HG03520 (cell line): ENCODE results near the gene SMCO3.
A peak's percentile ranks its signal among the peaks of the same experiment; 100 is the strongest.
"Not testable (repeated sequence)": the region's sequence is repeated elsewhere in the genome, so short reads cannot be mapped to it uniquely, and the experiment has no call there.

Source experiments
- ATAC-seq: cut with Tn5 transposase; IDR thresholded peaks from one replicate; pipeline ENCODE4 v1.9.1; 2021; ENCODE audit warnings: mild to moderate bottlenecking, moderate library complexity; ENCODE audit not compliant: unreplicated experiment

The SMCO3 gene

GRCh38 chr12:14775636-14775980 is 38.4 kb downstream of the SMCO3 start:
- ATAC-seq: no peak

GRCh38 chr12:14774906-14775635 is 38.9 kb downstream of the SMCO3 start:
- no peak for ATAC-seq

GRCh38 chr12:14774074-14774905 is 39.7 kb downstream of the SMCO3 start:
- ATAC-seq: peak; percentile 48

- peak; percentile 1 for ATAC-seq
Observed at GRCh38 chr12:14773685-14774073, 40.3 kb downstream of the SMCO3 start.

GRCh38 chr12:14772946-14773345 is 41.0 kb downstream of the SMCO3 start:
- ATAC-seq: no peak

GRCh38 chr12:14771651-14772137 is 42.3 kb downstream of the SMCO3 start:
- ATAC-seq: no peak

GRCh38 chr12:14770496-14771461 is 43.2 kb downstream of the SMCO3 start:
- peak; percentile 24 for ATAC-seq

GRCh38 chr12:14769969-14770495 is 44.0 kb downstream of the SMCO3 start:
- ATAC-seq: peak; percentile 35

GRCh38 chr12:14769466-14769968 is 44.5 kb downstream of the SMCO3 start:
- ATAC-seq: peak; percentile 0

- no peak for ATAC-seq
Observed at GRCh38 chr12:14768823-14769405, 45.1 kb downstream of the SMCO3 start.

- ATAC-seq: no peak
Observed at GRCh38 chr12:14767617-14768016, 46.4 kb downstream of the SMCO3 start.

- no peak for ATAC-seq
Observed at GRCh38 chr12:14766649-14767215, 47.2 kb downstream of the SMCO3 start.

- ATAC-seq: not testable (repeated sequence)
Observed at GRCh38 chr12:14766020-14766419, 48.0 kb downstream of the SMCO3 start.

GRCh38 chr12:14765398-14765797 is 48.6 kb downstream of the SMCO3 start:
- no peak for ATAC-seq

GRCh38 chr12:14759711-14760280 is 54.2 kb downstream of the SMCO3 start:
- not testable (repeated sequence) for ATAC-seq

GRCh38 chr12:14756334-14757143 is 57.4 kb downstream of the SMCO3 start:
- no peak for ATAC-seq
